Mucosa of stomach (tissue), 1 donor: ENCODE data around the gene FBXW12.
"Not testable (repeated sequence)": the region's sequence is repeated elsewhere in the genome, so short reads cannot be mapped to it uniquely, and the experiment has no call there.

Experiments
- H3K27me3 ChIP-seq: one replicate; pipeline ENCODE4 v1.7.0; 2013; ENCODE audit warnings: mild to moderate bottlenecking, low read length; ENCODE audit not compliant: control insufficient read depth, insufficient read depth
- H3K36me3 ChIP-seq: one replicate; pipeline ENCODE4 v1.7.0; 2013; ENCODE audit warnings: low read length; ENCODE audit not compliant: control insufficient read depth, insufficient read depth
- H3K4me1 ChIP-seq: one replicate; pipeline ENCODE4 v1.7.0; 2013; ENCODE audit warnings: mild to moderate bottlenecking, low read length; ENCODE audit not compliant: control insufficient read depth, insufficient read depth
- H3K4me3 ChIP-seq: one replicate; pipeline ENCODE4 v1.7.0; 2013; ENCODE audit warnings: low read length
- H3K9ac ChIP-seq: one replicate; pipeline ENCODE4 v1.7.0; 2013; ENCODE audit warnings: mild to moderate bottlenecking, low read length, moderate library complexity
- H3K9me3 ChIP-seq: one replicate; pipeline ENCODE4 v1.7.0; 2013; ENCODE audit warnings: mild to moderate bottlenecking, low read length, moderate library complexity; ENCODE audit not compliant: control insufficient read depth
- donor health status: Pancreatic carcinoma.

Gene FBXW12

GRCh38 chr3:48395714-48396113 is 23.7 kb downstream of the FBXW12 start:
- H3K9me3 ChIP-seq = no peaks in the 10 kb centered on the region
- H3K9ac ChIP-seq = no peak overlapping the region
- H3K4me3 ChIP-seq = no peak overlapping the region
- H3K36me3 ChIP-seq = no peaks in the 10 kb centered on the region
- peaks cover 13% of the 10 kb centered on the region for H3K27me3 ChIP-seq
- H3K4me1 ChIP-seq = no peaks in the 10 kb centered on the region

GRCh38 chr3:48397767-48398681 is 26.0 kb downstream of the FBXW12 start:
- H3K36me3 ChIP-seq = no peaks in the 10 kb centered on the region

GRCh38 chr3:48398701-48399386 is 26.8 kb downstream of the FBXW12 start:
- Histone ChIP-seq H3K9ac (no peak overlapping the region), H3K4me1 (no peaks in the 10 kb centered on the region), H3K36me3 (no peaks in the 10 kb centered on the region), H3K27me3 (peaks cover 13% of the 10 kb centered on the region), H3K4me3 (no peak overlapping the region), H3K9me3 (no peaks in the 10 kb centered on the region)

More at GRCh38 chr3:48397767-48398681, 26.0 kb downstream of the FBXW12 start:
- Histone ChIP-seq H3K9me3 (no peaks in the 10 kb centered on the region), H3K4me3 (no peak overlapping the region), H3K4me1 (no peaks in the 10 kb centered on the region), H3K9ac (no peak overlapping the region), H3K27me3 (peaks cover 13% of the 10 kb centered on the region)

- H3K4me1 ChIP-seq = no peaks in the 10 kb centered on the region
- no peak overlapping the region for H3K4me3 ChIP-seq
- peaks cover 7% of the 10 kb centered on the region for H3K27me3 ChIP-seq
- no peaks in the 10 kb centered on the region for H3K36me3 ChIP-seq
- no peaks in the 10 kb centered on the region for H3K9me3 ChIP-seq
- H3K9ac ChIP-seq = no peak overlapping the region
Observed at GRCh38 chr3:48399387-48400172, 27.6 kb downstream of the FBXW12 start.

GRCh38 chr3:48400824-48401433 is 28.9 kb downstream of the FBXW12 start:
- no peaks in the 10 kb centered on the region for H3K9me3 ChIP-seq
- H3K9ac ChIP-seq = no peak overlapping the region
- H3K4me1 ChIP-seq = no peaks in the 10 kb centered on the region
- H3K36me3 ChIP-seq = no peaks in the 10 kb centered on the region
- no peak overlapping the region for H3K4me3 ChIP-seq
- H3K27me3 ChIP-seq = no peaks in the 10 kb centered on the region

GRCh38 chr3:48401434-48401901 is 29.4 kb downstream of the FBXW12 start:
- not testable (repeated sequence) for H3K27me3 ChIP-seq, H3K9me3 ChIP-seq, H3K4me3 ChIP-seq, H3K36me3 ChIP-seq, H3K9ac ChIP-seq, H3K4me1 ChIP-seq

GRCh38 chr3:48402281-48402732 is 30.3 kb downstream of the FBXW12 start:
- H3K27me3 ChIP-seq = no peaks in the 10 kb centered on the region
- H3K36me3 ChIP-seq = no peaks in the 10 kb centered on the region
- no peaks in the 10 kb centered on the region for H3K9me3 ChIP-seq
- no peaks in the 10 kb centered on the region for H3K4me1 ChIP-seq
- no peak overlapping the region for H3K9ac ChIP-seq
- no peak overlapping the region for H3K4me3 ChIP-seq

GRCh38 chr3:48402907-48403306 is 30.9 kb downstream of the FBXW12 start:
- no peaks in the 10 kb centered on the region for H3K36me3 ChIP-seq
- no peak overlapping the region for H3K4me3 ChIP-seq
- no peaks in the 10 kb centered on the region for H3K27me3 ChIP-seq
- H3K9me3 ChIP-seq = no peaks in the 10 kb centered on the region
- H3K9ac ChIP-seq = no peak overlapping the region
- H3K4me1 ChIP-seq = no peaks in the 10 kb centered on the region

GRCh38 chr3:48403533-48404439 is 31.8 kb downstream of the FBXW12 start:
- Histone ChIP-seq H3K36me3 (peaks cover 2% of the 10 kb centered on the region), H3K4me1 (no peaks in the 10 kb centered on the region), H3K9ac (no peak overlapping the region), H3K27me3 (no peaks in the 10 kb centered on the region), H3K9me3 (no peaks in the 10 kb centered on the region), H3K4me3 (no peak overlapping the region)

GRCh38 chr3:48404440-48405342 is 32.7 kb downstream of the FBXW12 start:
- H3K9ac ChIP-seq = no peak overlapping the region
- H3K27me3 ChIP-seq = no peaks in the 10 kb centered on the region
- no peaks in the 10 kb centered on the region for H3K9me3 ChIP-seq
- H3K36me3 ChIP-seq = peaks cover 4% of the 10 kb centered on the region
- no peaks in the 10 kb centered on the region for H3K4me1 ChIP-seq
- H3K4me3 ChIP-seq = no peak overlapping the region
